HG03378 (cell line): Measurements from ENCODE around the gene CCDC71L.

Experiments
- ATAC-seq: cut with Tn5 transposase; IDR thresholded peaks from one replicate; pipeline ENCODE4 v1.9.1; 2021; ENCODE audit warnings: mild to moderate bottlenecking, moderate library complexity; ENCODE audit not compliant: unreplicated experiment

Gene CCDC71L

GRCh38 chr7:106626376-106627164, 34.4 kb downstream of the CCDC71L start:
- no peak for ATAC-seq

GRCh38 chr7:106625678-106626301, 35.2 kb downstream of the CCDC71L start:
- ATAC-seq = no peak

DNA sequence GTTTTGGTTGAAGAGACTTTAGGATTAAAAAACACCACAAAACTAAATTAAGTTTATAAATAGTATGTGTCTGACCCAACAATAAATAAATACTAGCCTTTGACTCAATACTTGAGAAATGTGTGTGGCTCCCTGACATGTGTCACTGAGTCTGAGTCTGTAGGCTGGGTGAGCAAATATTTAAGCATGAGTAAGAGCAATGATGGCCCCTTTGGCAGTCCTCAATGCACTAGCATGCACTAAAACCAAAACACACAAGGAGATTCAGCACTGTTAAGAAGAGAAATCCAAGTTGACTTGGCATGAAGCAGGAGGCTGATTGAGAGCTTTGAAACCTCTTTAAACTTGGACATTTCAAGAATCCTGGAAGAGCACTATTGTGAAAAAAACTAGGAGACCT, 37.1 kb downstream of the CCDC71L start:
- ATAC-seq = no peak

GRCh38 chr7:106623315-106623660, 37.7 kb downstream of the CCDC71L start:
- ATAC-seq = no peak

- no peak for ATAC-seq
Measured at GRCh38 chr7:106622654-106623314, 38.2 kb downstream of the CCDC71L start.

DNA sequence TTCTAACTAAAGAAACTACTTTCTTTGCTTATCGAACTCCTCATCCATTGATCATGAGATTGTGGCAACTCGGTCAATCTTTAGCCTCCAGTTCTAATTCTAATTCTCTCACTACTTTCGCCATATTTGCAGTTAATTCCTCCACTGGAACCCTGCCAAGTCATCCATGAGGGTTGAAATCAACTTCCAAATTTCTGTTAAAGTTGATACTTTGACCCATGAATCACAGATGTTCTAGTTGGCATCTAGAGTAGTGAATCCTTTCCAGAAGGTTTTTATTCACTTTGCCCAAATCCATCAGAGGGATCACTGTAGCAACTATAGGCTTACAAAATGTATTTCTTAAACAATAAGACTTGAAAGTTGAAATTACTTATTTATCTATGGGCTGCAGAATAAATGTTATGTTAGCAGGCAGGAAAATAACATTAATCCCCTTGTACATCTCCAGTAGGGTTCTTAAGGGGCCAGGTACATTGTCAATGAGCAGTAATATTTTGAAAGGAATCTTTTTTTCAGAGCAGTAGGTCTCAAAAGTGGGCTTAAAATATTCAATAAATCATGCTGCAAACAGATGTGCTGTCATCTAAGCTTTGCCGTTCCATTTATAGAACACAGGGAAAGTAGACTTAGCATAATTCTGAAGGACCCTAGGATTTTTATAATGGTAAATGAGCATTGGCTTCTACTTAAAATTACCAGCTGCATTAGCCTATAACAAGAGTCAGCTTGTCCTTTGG, 39.4 kb downstream of the CCDC71L start:
- no peak for ATAC-seq

- ATAC-seq = no peak
Measured at GRCh38 chr7:106620676-106621075, 40.3 kb downstream of the CCDC71L start.

DNA sequence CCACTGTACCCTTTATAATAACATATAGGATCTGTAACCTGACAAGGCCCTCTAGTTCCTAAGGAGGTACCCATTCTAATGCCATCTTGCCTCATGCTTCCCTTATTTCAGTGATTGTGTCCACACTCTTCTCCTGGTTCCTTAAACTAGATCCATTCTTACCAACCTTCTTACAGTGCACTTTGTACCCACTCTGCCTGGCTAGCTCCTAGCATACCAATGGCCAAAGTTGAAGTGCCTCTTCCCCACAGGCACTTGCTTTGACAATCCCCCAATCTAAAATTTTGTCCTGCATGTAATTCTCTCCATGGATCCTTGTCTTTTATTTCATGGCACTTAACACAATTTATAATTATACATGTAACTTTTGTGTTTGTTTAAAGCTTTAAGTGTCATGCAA, 40.9 kb downstream of the CCDC71L start:
- ATAC-seq = no peak

DNA sequence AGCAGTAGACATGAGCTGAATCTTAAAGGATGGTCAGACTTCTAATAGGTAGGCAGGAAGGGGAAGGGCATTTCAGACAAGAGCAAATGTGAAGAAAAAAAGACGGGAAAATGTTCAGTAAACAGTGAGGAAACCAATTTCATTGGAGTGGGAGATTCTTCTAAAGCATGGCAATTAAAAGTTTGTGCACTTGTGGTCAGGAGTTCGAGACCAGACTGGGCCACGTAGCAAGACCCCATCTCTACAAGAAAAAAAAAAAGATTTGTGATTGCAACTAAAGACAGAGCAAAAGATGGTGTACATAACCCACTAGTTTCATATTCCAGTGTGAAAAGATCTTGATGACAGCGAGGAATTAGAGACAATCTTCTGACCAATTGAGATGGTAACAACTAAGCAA, 41.7 kb downstream of the CCDC71L start:
- no peak for ATAC-seq

DNA sequence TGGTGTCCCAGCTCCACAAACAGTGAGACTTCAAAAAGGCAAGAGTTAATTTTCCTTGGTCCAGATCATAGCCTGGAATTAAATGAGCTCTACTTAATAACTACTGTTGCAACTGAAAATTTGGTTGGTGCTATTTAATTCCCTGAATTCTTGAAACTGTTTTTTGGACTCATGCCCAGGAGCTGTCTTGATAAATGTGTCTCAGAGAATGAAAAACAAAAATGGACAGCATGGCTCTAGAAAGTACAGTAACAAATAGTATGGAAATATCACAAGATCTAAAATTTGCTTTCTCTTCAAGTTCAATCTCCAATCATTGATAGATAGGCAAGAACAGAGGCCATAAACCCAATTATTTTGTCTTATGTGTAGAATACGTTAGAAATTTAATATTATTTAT, 42.5 kb downstream of the CCDC71L start:
- no peak for ATAC-seq

DNA sequence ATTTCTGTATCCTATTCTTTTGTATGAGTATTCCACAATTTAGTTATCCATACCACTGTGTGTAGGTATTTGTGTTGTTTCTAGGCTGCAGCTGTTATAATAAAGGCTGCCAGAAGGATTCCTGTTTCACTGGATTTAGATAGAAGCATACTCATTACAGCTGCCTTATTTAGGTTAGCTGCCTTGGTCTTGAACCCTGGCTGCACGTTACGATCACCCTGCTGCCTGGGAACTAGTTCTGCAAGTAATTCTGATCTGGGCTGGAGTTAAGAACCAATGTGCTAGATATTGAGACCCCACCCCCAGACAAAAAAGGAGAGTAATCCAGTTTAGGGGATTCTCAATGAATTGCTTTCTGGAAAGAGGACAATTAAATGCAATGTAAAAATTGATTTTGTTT, 43.1 kb downstream of the CCDC71L start:
- no peak for ATAC-seq

- ATAC-seq = no peak
Measured at GRCh38 chr7:106616708-106617051, 44.3 kb downstream of the CCDC71L start.

DNA sequence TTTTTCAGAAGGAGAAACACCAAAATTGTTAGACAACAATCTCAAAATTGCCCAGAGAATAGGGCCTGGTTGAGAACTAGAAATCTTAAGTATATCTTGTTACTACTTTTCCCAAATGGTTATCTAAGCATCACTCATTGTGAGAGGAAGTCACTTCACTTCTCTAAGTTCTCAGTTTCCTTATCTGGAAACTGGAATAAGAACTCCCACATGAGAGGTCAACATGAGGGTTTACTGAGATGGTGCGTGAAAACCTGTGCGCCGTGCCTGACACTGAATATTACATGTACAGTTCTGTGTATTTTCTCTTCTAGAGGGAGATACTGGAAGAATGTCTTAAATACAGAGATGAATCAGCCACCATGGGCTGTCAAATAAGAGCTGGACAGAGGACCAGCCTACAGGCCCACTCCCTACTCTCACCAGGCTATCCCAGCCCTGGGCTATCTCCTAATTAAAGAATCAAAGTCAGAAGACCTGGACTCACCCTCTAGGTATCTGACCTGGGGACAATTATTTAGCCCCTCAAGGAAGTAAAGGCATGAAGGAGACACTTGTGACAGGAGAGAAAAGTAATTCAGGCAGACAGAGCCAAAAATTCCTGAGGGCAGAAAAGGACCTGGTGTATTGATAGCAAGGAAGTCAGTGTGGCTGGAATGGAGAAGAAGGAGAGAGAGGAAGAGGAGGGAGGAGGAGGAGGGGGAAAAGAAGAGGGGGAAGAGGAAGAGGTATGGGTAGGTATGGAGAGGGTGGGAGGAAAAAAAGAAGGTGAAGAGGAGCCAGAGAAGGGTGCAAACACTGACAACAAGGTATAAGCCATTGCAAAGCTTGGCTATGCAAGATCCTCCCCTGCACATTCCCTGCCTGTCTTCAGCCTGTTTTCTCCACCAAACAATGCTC, 44.9 kb downstream of the CCDC71L start:
- no peak for ATAC-seq

DNA sequence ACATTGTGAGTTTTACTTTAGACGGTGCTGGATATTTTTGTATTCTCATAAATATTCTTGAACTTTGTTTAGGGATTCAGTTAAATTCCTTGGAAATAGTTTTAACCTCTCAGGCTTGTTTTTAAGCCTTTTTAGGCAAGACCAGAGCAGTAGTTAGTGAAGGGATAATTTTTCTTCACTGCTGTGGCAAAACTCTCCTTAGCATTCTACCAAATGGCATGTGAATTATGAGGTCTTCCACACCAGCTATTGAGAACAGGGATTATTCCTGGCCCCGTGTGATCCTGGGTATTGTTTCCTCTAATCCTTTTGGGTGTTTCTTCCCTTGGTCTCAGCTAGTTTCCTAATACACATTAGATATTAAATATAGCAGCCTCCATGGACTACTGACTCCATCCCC, 46.2 kb downstream of the CCDC71L start:
- ATAC-seq = no peak

DNA sequence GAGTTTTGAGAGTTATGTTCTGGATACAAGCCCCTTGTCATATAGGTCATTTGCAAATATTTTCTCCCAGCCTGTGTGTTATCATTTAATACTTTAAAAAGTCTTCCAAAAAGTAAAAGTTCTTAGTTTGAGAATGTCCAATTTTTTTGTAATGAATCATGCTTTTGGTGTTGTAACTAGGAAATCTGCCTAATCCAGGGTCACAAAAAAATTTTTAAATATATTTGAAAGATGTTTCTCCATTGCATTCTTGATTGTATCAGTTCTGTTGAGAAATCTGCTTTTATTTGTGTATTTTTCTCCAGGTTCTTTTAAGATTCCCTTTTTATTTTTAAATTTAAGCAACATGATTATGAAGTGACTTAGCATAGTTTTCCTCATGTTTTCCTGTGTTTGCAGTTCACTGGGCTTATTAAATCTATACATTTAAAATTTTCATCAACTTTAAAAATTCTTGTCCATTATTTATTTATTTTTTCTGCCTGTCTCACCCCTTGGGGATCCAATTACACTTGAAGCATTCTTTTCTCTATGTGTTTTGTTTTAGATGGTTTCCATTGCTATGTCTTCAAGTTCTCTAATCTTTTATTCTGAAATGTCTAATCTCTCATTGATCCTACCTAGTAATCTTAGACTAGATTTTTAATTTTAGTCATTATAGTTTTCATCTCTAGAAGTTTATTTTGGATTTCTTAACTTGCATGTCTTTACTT, 47.0 kb downstream of the CCDC71L start:
- no peak for ATAC-seq

DNA sequence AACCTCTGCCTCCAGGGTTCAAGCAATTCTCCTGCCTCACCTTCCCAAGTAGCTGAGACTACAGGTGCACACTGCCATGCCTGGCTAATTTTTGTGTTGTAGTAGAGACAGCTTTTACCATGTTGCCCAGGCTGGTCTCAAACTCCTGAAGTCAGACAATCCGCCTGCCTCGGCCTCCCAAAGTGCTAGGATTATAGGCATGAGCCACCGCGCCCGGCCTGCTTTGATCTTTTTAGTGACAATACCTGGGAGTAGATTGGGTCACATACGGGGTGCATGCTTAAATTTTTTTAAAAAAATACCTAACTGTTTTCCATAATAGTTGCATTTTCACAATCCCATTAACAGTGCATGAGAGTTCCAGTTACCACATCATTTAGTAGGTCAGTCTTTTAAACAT, 47.7 kb downstream of the CCDC71L start:
- no peak for ATAC-seq

GRCh38 chr7:106612432-106612831, 48.5 kb downstream of the CCDC71L start:
- no peak for ATAC-seq

- no peak for ATAC-seq
Measured at GRCh38 chr7:106611911-106612310, 49.0 kb downstream of the CCDC71L start.

GRCh38 chr7:106610996-106611886, 49.7 kb downstream of the CCDC71L start:
- no peak for ATAC-seq
